HL-60 (cell line): ENCODE measurements around the gene TMEM134.
A peak's percentile ranks its signal among the peaks of the same experiment; 100 is the strongest.

Source experiments
- DNase-seq, 2 experiments: peaks; one replicate each; pipeline ENCODE4 v3.0.0-alpha.2; 2010 to 2020; ENCODE audit warnings: low read depth in 1 of 2, low spot score in 1 of 2
- H3K27ac ChIP-seq: fragments of 250-450 bp; sonication (Bioruptor Pico); replicated peaks from 2 replicates; pipeline ENCODE4 v1.5.1; 2020; ENCODE audit warnings: mild to moderate bottlenecking, moderate library complexity
- H3K27me3 ChIP-seq: fragments of 250-450 bp; sonication (Bioruptor Pico); 2 replicates; pipeline ENCODE4 v1.5.1; 2021; ENCODE audit warnings: mild to moderate bottlenecking, moderate library complexity; ENCODE audit not compliant: insufficient read depth, poor library complexity, severe bottlenecking
- H3K4me3 ChIP-seq: replicated peaks from 2 replicates; pipeline ENCODE4 v1.5.1; 2011; ENCODE audit warnings: mild to moderate bottlenecking, control low read depth, low read length; ENCODE audit not compliant: insufficient read depth
- GABPA ChIP-seq: IDR thresholded peaks from 2 replicates; pipeline ENCODE4 v1.6.1; 2012; ENCODE audit warnings: low read depth
- POLR2AphosphoS5 ChIP-seq: IDR thresholded peaks from 2 replicates; pipeline ENCODE4 v1.6.1; 2012; ENCODE audit warnings: low read depth
- SPI1 ChIP-seq: IDR thresholded peaks from 2 replicates; pipeline ENCODE4 v1.6.1; 2012; ENCODE audit warnings: low read depth, mild to moderate bottlenecking, borderline replicate concordance
- TF ChIP-seq, protein P1 (sequence below): IDR thresholded peaks from one replicate; pipeline ENCODE4 v1.5.1; 2011; ENCODE audit warnings: low read length, control low read depth, inconsistent platforms; ENCODE audit not compliant: insufficient read depth
- TF ChIP-seq, protein P2 (sequence below): IDR thresholded peaks from 2 replicates; pipeline ENCODE4 v1.6.1; 2012; ENCODE audit warnings: low read depth; ENCODE audit not compliant: insufficient replicate concordance

The TMEM134 gene

DNA sequence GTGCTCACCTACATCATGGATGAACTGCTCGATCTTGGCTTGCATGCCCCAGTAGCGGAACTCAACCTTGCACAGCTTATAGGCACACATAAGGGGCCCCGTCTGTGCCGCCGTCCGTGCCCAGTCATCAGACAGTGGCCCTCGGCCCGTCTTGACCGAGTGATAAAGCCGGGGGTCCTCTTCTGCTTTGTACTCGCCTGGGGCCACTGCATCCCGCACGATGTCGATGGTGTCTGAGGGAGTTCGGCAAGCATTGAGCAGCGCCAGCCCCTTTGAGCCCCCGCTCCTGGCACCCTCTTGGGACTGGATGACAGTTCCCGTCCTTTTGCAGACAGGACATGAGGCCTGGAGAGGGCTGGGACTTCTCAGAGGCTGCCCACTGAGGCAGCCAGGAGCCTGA, 32.8 kb upstream of the TMEM134 start:
- DNase-seq: no peak
- TF ChIP-seq, protein P1, sequence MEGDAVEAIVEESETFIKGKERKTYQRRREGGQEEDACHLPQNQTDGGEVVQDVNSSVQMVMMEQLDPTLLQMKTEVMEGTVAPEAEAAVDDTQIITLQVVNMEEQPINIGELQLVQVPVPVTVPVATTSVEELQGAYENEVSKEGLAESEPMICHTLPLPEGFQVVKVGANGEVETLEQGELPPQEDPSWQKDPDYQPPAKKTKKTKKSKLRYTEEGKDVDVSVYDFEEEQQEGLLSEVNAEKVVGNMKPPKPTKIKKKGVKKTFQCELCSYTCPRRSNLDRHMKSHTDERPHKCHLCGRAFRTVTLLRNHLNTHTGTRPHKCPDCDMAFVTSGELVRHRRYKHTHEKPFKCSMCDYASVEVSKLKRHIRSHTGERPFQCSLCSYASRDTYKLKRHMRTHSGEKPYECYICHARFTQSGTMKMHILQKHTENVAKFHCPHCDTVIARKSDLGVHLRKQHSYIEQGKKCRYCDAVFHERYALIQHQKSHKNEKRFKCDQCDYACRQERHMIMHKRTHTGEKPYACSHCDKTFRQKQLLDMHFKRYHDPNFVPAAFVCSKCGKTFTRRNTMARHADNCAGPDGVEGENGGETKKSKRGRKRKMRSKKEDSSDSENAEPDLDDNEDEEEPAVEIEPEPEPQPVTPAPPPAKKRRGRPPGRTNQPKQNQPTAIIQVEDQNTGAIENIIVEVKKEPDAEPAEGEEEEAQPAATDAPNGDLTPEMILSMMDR: no peak
- TF ChIP-seq, protein P2, sequence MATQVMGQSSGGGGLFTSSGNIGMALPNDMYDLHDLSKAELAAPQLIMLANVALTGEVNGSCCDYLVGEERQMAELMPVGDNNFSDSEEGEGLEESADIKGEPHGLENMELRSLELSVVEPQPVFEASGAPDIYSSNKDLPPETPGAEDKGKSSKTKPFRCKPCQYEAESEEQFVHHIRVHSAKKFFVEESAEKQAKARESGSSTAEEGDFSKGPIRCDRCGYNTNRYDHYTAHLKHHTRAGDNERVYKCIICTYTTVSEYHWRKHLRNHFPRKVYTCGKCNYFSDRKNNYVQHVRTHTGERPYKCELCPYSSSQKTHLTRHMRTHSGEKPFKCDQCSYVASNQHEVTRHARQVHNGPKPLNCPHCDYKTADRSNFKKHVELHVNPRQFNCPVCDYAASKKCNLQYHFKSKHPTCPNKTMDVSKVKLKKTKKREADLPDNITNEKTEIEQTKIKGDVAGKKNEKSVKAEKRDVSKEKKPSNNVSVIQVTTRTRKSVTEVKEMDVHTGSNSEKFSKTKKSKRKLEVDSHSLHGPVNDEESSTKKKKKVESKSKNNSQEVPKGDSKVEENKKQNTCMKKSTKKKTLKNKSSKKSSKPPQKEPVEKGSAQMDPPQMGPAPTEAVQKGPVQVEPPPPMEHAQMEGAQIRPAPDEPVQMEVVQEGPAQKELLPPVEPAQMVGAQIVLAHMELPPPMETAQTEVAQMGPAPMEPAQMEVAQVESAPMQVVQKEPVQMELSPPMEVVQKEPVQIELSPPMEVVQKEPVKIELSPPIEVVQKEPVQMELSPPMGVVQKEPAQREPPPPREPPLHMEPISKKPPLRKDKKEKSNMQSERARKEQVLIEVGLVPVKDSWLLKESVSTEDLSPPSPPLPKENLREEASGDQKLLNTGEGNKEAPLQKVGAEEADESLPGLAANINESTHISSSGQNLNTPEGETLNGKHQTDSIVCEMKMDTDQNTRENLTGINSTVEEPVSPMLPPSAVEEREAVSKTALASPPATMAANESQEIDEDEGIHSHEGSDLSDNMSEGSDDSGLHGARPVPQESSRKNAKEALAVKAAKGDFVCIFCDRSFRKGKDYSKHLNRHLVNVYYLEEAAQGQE: no peak
- TF ChIP-seq POLR2AphosphoS5: no peak
- H3K27me3 ChIP-seq: no peaks in the 10 kb centered on the region
- no peak overlapping the region for H3K4me3 ChIP-seq
- no peak overlapping the region for H3K27ac ChIP-seq

DNA sequence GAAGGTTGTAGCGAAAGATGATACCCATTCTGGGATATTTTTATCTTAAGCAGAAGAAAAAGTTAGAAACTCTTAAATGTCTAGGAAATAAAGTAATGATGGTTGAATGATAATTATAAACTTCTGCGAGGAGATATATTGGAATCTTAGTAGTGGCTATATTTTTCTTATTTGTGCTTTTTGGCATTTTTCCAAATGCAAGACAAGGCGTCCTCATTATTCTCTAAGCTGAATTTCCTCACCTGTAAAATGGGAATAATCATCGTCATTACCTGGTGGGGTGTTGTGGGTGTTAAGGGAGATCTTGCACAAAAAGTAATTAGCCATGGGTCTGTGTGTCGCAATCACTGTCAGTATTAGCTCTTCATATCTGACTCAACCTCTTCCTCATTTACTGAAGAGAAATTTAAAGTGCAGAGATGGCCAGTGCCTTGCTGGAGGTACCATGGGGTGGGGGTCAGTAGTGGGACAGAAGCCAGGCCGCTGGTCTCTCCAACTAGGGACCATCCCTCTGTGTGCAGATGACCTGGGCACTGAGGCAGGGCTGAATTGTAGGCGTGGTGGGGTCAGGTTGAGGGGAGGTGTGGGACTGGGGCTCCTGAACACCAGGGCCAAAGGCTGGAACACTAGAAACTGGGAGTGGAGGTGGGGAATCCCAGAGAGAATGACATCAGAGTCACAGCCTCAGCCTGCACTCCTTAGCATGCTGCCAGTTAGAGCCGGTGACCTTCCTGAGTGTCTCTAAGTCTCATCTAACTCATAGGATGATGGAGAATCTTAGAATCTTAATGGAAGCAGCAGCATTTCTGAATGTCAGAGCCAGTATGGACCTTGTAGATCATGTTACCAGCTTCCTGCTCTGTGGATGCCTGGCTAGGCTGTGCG, 32.0 kb upstream of the TMEM134 start:
- Histone ChIP-seq H3K27me3 (no peaks in the 10 kb centered on the region), H3K27ac (no peak overlapping the region), H3K4me3 (no peak overlapping the region)
- DNase-seq: peak in 1 of 2 experiments; percentile 69
- TF ChIP-seq SPI1: peak; percentile 81
- TF ChIP-seq, protein P2: no peak

DNA sequence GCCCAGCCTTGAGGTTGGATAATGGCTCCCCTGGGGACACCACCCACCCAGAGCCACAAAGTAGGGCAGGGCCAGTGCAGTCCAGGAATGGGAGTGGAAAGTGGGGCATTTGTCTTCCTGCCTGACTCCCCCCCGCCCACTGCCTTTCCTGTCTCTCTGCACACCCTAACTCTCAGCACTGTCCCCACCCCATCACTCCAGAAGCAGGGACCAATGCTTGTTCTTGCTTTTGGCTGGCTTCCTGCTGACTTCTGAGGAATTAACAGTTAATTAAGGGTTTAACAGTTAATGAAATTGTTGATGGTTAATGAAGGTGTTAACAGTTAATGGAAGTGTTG, 31.4 kb upstream of the TMEM134 start:
- Histone ChIP-seq H3K4me3 (no peak overlapping the region), H3K27me3 (no peaks in the 10 kb centered on the region), H3K27ac (no peak overlapping the region)
- DNase-seq: no peak
- TF ChIP-seq, protein P2: no peak

DNA sequence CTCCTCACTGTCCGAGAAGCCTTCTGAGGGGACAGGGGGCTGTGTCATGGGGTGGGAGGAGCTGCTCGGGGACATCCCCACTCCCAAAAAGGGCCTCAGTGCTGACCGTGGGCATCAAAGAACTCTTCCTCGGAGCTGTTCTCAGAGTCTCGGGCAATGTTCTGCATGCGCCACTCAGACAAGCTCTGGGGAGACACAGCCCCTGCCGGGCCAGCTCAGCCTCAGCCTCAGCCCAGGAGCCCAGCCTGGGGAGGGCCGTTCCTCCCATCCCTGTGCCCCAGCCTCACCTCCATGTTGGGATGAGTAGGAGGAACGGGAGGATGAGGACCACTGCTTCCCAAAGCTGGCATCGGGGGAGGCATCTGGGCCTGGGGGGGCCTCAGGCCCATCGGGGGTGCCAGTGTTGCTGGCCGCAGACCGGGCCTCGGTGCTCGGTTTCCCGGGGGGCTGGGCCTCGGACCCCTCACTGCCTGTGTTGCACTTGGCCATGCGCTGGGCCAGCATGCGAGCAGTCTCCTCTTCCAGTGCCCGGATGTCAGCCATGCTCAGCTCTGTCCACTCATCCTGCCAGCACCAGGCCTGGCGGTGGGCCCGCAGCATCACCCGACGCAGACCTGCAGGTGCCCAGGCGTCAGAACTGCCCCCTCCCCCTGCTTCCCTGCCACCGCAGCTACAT, 30.9 kb upstream of the TMEM134 start:
- no peak for DNase-seq
- H3K27me3 ChIP-seq: no peaks in the 10 kb centered on the region
- TF ChIP-seq, protein P2: no peak
- TF ChIP-seq POLR2AphosphoS5 (no peak), GABPA (no peak), SPI1 (no peak)
- TF ChIP-seq, protein P1: no peak
- no peak overlapping the region for H3K27ac ChIP-seq
- H3K4me3 ChIP-seq: no peak overlapping the region
